ENCODE measurements around the gene ADAM12.

DNA sequence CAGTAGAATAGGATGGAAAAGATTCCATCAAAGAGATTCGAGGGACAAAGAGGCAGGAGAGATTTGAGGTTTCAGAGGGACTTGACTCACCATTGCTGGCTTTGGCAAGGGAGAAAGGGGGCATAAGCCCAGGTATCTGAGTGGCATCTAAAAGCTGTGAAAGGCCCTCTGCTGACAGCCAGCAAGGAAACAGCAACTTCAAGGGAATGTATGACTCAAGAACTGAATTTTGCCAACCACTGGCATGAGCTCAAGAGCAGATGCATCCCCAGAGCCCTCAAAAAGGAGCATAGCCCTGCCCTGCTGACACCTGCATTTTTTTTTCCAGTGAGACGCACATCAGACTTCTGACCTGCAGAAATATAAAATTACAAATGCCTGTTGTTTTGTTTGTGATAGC lies 19.6 kb upstream of the ADAM12 start:
- TF ChIP-seq POLR2A (IDR thresholded peaks at IDR 0.05; ENCODE audit: low read depth, low read length): no peak
- TF ChIP-seq POLR2AphosphoS5 (IDR thresholded peaks at IDR 0.05; ENCODE audit: low read depth, low read length): no peak
- TF ChIP-seq SPI1 (IDR thresholded peaks at IDR 0.05; ENCODE audit: low read depth, low read length): no peak
- no peak for TF ChIP-seq TAF1 (IDR thresholded peaks at IDR 0.05; ENCODE audit: low read depth, low read length)

Measured in GM12891 (cell line).